ENCODE data around the gene SIRT3. TPM values are rescaled to one million over a fixed set of nuclear protein-coding genes. Genes with fewer than 3 reads are reported as not detected.

SIRT3 gene
- 19.2 TPM for polyA plus RNA-seq (2013, experiment 1 of 2; ENCODE audit: insufficient read length)
- 19.2 TPM for polyA plus RNA-seq (2013, experiment 2 of 2; ENCODE audit: insufficient read length)

DNA sequence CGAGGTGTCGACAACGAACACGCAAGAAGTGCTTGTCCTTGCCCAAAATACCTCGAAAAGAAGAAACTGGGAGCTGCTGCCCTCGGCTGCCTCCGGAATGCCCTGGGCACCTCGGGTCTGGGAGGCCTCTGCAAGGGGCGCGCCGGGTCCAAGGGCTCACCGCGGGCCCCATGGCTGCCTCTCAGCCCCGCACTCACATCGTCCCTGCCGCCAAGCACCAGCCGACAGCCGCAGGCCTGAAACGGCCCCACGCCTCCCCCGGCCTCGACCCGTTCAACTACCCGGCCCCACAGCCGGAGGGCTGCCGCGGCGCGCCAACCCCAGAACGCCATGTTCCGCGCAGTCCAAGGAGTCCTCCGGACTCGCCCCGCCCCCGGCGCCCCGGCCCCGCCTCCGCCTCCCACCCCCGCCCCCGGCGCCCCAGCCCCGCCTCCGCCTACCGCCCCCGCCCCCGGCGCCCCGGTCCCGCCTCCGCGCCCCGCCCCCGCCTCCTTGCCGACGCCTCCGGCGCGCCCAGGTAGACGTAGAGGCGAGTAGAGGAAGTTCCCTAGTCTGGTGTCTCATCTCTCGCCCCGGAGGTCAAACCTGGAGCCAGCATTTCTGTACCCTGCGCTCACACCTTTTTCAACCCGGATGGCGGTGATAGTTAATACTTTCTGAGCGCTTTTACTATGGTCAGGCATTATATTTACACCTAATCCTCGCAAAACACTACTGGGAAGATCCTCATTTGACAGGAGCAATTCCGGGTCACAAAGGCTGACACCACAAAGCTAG lies at the start of gene SIRT3:
Gene SIRT3, minus strand, starts transcription at position 346 of the 777 bp plus-strand sequence. Its CDS starts 14 bp downstream, at position 332.
- peak; percentile 84 for DNase-seq

DNA sequence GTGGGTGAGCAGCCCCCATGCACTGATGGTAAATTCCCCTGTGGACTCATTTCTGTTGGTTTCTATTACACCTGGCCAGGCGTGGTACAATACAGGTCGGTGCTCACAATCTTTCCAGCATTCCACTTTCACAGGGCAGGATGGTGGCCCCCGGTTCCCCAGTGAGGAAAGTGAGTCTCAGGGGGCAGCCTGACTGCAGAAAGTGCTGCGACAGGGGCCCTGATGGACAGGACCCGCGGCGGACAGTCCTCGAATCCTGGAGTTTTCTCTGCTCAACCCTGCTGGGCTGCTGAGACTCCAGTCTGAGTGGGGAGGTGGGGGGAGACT lies 49.7 kb upstream of the SIRT3 start:
- DNase-seq, result no peak

DNA sequence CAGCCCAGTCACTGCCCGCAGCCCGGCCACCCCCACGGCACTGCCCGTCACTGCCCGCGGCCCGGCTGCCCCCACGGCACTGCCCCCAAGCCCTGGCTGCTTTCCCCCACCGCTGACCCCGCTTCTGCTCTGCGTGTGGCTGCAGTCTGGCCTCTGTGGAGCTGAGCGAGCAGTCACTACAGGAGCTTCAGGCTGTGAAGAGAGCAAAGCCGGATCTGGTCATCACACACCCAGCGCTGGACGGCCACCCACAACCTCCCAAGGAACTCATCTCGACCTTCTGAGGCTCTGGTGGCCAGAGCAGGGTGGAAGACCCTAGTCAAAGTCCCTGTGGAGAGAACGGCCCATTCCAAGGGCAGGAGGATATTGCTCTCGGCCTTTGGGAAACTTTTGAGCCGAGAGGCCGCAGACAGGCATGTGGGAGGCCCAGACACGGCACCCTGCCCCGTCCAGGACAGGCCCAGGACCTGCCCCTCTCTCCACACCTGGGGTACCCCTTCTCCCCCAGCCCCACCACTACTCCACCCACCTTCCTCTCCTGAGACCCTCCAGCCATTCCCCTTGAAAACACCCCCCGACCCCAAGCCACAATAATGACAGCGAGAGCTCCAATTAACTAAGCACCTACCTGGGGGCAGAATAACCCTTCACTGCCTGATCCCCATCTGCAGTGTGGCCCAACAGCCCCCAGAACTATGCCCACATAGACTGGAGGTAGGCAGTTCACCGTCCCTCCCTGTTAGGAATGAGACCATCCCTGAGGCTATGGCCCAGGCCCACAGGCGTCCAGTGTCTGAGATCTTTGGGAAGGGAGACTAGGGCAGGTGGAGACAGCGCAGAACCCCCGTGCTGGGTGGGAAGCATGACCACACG lies 49.1 kb upstream of the SIRT3 start:
- DNase-seq, result no peak

GRCh38 chr11:284105-285020 lies 48.2 kb upstream of the SIRT3 start:
- no peak for DNase-seq

- no peak for DNase-seq
These were observed 47.4 kb upstream of the SIRT3 start for GRCh38 chr11:283405-284104.

DNA sequence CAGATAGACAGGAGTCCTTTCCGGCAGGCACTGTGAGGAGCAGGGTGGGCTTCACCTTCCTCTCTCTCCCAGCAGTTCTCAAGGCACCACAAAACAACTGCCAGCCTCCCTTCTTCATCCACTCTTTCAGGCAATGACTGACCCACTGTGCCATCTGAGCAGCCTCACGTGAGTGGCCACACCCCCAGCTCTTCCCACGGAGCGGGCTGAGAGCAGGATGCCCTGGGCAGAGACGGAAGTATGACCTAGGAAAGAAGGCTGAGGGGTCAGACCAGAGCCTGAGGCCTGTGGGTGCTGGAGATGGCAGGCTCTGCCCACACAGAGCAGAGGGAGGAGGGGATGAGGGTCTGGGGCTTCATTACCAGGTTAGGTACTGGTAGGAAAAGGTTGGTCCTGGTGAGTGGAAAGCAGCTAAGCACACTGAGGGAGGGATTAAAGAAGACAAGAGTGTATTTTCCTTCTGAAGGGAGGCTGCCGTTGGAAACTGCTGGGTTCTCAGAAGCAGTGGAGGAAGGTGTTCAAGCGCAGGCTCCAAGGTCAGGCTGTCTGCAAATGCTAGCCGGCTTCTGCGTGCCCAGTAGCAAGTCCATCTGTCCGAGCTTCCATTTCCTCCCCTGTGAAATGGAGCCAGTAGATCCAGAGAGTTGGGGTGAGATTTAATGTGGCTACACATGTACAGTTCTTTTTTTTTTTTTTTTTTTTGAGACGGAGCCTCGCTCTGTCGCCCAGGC lies 46.7 kb upstream of the SIRT3 start:
- no peak for DNase-seq

DNA sequence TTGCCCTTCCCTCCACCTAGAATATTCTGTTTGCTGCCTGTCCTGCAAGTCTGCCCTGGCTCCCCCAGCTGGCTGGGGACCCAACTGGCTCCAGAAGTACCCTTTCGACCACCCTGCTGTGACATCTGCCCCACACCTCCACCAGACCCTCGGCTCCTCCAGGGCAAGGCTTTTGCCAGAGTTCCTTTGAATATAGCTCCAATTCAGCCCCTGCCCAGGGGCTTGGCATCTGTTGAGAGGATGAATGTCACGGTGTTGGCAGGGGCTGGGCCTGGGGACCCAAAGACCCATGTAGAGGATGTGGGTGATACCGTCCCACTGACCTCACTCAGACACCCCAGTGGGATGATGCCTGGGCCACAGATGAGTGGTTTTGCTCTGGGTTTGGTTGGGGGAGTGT lies 46.0 kb upstream of the SIRT3 start:
- no peak for DNase-seq

GRCh38 chr11:281486-282161 lies 45.5 kb upstream of the SIRT3 start:
- DNase-seq, result no peak

DNA sequence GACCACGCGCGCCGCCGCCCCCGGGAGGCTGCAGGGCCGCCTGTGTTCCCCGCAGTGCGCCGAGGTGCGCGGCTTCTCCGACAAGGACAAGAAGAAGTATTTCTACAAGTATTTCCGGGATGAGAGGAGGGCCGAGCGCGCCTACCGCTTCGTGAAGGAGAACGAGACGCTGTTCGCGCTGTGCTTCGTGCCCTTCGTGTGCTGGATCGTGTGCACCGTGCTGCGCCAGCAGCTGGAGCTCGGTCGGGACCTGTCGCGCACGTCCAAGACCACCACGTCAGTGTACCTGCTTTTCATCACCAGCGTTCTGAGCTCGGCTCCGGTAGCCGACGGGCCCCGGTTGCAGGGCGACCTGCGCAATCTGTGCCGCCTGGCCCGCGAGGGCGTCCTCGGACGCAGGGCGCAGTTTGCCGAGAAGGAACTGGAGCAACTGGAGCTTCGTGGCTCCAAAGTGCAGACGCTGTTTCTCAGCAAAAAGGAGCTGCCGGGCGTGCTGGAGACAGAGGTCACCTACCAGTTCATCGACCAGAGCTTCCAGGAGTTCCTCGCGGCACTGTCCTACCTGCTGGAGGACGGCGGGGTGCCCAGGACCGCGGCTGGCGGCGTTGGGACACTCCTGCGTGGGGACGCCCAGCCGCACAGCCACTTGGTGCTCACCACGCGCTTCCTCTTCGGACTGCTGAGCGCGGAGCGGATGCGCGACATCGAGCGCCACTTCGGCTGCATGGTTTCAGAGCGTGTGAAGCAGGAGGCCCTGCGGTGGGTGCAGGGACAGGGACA lies 44.8 kb upstream of the SIRT3 start:
- DNase-seq, result no peak

GRCh38 chr11:279966-280705 lies 44.0 kb upstream of the SIRT3 start:
- no peak for DNase-seq

DNA sequence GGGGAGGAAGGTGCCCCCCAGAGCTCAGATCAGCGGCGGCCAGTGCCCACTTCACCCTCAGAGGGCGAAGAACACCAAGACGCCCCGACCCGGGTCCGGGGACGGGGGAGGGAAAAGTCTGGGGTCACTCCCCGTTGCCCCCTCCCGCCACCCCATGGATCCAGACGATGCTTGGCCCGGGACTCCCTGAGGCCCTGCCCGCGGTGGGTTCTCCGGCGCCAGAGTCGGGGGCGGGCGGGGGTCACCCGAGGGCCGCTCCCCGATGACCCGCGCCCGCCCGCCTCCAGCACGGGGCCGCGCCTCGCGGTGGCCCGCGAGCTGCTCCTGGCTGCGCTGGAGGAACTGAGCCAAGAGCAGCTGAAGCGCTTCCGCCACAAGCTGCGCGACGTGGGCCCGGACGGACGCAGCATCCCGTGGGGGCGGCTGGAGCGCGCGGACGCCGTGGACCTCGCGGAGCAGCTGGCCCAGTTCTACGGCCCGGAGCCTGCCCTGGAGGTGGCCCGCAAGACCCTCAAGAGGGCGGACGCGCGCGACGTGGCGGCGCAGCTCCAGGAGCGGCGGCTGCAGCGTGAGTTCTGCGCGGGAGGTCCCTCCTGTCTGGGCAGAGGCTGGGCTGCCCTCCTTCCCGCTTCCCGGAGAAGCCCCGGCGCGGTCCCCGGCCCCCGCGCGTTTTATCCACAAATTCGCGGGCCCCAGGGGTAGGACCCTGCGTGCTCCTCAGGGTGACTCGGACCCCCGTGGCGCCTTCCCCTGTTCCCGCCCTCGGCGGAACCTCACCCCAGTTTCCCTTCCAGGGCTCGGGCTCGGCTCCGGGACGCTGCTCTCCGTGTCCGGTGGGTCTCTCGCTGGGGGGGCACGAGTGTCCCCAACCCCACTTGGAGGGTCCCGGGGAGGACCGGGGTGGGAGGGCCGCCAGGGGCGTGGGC lies 43.2 kb upstream of the SIRT3 start:
- DNase-seq, result no peak

DNA sequence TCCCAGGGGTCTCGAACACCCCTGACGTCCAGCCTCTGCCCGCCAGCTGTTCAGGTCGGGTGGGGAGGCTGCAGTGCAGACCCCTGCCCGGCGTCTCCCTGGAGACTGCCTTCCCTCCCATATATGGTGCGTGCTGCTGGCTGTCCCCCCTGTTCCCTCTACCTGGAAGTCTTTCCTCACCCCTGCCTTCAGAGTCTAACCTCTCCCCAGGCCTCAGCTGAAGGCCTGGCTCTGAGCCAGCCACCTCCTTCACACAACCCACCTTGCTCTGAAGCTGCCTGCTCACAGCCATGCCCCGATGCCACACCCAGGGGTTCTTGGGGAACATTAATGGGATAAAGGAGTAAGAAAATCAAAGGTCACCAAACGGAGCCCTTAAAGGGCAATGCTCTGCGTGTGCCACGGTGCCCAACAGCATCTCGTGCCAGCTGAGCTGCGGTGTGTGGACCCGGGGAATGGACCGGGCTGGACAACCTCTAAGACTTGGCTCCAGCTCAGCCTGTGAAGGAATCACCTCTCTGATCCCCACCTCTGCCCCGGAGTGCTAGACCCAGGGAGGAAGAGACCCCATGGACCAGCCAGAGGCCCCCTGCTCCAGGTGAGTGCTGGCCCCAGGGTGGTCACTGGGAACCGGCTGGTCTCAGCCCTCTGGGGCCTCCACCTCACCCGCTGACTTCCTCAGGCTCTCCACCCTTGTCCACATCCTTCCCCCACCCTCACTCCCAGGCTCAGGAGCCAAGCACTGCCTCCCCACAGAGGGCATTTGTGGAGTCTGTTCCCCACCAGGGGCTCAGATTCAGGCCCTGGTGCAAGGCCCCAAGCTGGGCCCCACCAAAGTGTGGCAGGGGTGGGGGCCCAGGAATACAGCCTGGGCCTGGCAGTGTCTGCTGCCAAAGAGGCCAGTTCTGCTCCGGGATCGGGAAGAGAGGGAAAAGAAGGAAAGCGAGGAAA lies 42.1 kb upstream of the SIRT3 start, which contains the start of gene NLRP6:
Gene NLRP6, plus strand, starts transcription at position 407 of the 951 bp plus-strand sequence. Its CDS starts 163 bp downstream, at position 570.
- no peak for DNase-seq

DNA sequence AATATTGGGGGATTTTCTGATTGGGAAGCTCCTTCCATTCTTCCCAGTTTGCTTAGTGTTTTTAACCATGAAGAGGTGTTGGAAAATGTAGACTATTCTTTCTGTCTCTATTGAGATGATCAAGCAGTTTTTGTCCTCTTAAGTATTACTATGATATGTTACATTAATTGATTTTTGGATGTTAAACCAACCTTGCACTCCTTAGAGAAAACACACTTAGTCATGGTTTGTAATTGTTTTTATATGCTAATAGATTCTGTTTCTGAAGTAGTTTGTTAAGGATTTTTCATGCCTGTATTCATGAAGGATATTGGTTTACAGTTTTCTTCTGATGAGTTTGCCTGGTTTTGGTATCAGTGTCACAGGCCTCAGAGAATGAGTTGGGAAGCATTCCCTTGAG lies 40.1 kb upstream of the SIRT3 start:
- no peak for DNase-seq

- DNase-seq, result no peak
These were observed 36.7 kb upstream of the SIRT3 start for GRCh38 chr11:272931-273198.

DNA sequence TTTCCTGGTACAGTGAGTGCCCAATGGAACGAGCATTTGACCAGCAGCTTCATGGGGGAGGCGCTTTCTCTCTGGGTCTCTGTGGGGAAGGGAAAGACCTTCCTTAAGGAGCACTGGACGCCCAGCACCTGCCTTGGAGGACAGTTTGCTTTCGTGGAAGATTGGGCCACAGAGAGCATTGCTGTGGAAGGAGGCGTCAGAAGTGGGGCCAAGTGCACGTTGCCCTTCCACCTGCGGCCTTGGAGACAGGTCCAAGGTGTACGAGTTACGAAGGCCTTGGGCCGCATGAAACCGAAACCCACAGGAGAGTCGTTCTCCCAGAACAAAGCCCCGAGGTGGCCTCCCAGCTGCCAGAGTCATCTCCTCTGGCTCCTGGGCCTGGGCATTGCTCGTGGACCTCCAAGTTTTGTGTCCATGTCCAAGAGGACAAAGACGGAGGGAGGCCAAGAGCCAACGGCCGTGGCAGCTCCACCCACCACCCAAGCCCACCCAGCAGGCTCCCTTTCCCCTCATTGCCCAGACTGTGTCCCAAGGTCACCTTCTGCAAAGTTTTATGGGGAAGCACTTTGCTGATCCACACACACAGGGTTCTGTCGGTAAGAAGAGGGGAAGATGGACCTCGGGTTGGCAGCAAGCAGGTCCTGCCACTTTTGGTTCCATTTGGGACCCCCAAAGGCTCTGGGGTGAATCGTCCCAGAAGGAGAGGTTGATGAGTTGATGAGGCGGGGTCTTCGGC lies 36.2 kb upstream of the SIRT3 start:
- DNase-seq, result no peak

DNA sequence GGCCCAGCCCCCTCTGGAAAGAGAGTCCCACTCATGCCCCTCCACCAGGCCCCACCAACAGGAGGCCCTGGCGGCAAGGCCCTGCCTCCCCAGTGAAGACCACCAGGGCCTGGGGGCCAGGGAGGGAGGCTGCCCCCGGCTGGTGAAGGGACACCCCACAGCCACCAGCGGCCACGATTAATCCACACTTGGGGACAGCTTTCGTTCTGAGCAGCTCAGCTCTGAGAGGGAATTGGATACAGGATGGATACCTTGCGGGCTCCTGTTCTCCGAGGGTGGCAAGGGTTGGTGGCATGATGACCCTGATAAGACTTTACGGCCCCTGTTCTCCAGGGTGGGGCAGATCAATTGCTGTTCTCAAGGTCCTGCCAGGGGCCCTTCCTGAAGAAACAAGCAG lies 35.2 kb upstream of the SIRT3 start:
- no peak for DNase-seq
